SKM-1 (cell line): ENCODE data around the gene ARMCX5.

Source experiments
- DNase-seq: peaks from one replicate; lab custom pipeline; 2025; ENCODE audit not compliant: unreplicated experiment; lab: John Stamatoyannopoulos, UW

The ARMCX5 gene

GRCh38 chrX:102599084-102599950 lies at the start of gene ARMCX5:
Gene ARMCX5 (plus strand): TSS chrX:102599515. CDS start chrX:102602142, 2,627 bp downstream.
- DNase-seq = peak; percentile 44

- DNase-seq = no peak
Measured at GRCh38 chrX:102558607-102559006, 40.7 kb upstream of the ARMCX5 start.

DNA sequence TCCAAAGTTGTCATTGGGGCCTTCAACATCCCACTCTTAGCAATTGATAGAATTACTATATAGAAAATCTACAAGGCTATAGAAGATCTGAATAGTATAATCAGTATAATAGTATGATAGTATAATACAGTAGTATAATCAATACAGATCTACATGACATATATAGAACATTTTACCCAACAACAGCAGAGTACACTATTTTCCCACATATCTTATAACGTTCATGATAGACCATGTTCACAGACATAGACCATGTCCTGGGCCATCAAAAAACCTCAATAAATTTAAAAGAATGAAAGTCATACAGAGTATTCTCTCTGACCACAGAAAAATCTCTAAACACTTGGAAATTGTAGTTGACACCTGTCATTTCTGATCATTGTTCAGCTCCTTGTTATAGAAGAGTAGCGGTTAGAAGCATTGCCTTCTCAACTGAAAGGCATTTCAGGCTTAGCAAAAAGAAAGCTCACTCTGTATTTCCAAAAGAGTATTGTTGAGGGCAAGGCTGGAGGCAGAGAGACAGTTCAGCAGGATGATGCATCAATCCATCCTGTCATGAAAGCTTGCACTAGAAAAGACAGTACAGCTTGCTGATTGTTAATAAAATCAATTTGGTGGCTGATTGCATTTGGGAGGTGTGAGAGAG lies 38.8 kb upstream of the ARMCX5 start:
- DNase-seq = no peak

- DNase-seq = no peak
Measured at GRCh38 chrX:102580891-102581290, 18.4 kb upstream of the ARMCX5 start.

- no peak for DNase-seq
Measured at GRCh38 chrX:102593367-102593766, 5.9 kb upstream of the ARMCX5 start.

DNA sequence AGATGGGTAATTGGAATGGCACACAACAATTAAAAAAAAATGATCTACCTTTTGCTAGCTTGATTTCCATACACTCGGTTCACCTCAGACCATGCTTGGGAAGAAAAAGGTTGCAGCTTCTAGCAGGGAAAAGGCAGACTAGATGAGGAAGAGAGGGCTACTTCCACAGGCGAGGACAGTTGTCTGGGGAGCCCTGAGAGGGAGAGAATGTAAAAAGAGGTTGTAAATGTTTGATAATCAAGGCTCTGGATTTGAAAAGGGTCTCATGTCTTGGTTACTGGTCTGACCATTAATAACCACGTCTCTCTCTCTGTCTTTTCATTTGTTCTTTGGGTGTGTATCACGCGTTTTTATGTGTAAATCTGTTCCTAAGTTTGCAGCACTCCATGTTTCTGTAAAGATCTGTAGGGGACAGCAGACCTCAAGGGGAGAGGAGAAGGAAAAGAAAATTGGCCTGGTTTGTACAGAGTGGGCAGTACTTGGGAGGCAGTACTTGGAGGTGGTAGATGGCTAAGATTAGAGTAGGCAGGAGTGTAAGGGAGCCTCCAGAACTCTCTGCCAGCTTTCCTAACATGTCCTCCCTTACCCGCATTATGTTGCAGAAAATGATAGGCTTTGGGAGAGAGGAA lies 750 bp downstream of the ARMCX5 start:
- DNase-seq = no peak

GRCh38 chrX:102604327-102604726 lies 5.0 kb downstream of the ARMCX5 start:
- DNase-seq = no peak

- DNase-seq = no peak
Measured at GRCh38 chrX:102606115-102606514, 6.8 kb downstream of the ARMCX5 start.

GRCh38 chrX:102610905-102611304 lies 11.6 kb downstream of the ARMCX5 start:
- DNase-seq = no peak

DNA sequence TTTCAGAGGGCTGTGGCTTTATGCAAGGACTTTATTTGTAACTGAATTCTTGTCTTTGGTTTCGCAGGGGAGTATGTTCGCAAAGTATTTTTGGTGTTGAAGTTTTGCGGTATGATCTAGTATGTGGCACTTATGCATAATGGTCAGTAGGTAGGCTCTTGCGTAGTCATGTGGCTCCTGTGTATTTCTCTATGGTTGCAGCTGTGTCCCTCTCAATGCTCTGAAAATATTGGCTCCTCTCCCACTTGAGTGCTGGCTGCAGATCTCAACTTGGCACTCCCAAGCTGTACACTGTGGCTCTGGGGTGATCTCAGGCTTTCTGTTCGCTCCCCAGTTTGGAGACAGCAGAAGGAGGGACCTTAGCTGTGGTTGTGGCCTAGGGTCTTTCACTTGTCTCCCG lies 24.8 kb downstream of the ARMCX5 start:
- DNase-seq = no peak

GRCh38 chrX:102627640-102628039 lies 28.3 kb downstream of the ARMCX5 start:
- no peak for DNase-seq

DNA sequence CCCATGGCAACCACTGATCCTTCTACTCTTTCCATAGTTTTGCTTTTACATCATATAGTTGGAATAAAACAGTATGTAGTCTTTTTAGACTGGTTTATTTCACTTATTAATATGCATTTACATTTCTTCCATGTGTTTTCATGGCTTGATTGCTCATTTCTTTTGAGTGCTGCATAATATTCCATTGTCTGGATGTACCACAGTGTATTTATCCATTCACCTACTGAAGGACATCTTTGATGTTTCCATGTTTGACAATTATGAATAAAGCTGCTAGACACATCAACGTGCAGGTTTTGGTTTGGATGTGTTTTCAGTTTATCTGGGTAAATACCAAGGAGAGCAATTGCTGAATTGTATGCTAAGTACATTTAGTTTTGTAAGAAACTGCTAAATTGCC lies 38.2 kb downstream of the ARMCX5 start:
- DNase-seq = no peak

- DNase-seq = no peak
Measured at GRCh38 chrX:102650903-102651241, 51.6 kb downstream of the ARMCX5 start.

DNA sequence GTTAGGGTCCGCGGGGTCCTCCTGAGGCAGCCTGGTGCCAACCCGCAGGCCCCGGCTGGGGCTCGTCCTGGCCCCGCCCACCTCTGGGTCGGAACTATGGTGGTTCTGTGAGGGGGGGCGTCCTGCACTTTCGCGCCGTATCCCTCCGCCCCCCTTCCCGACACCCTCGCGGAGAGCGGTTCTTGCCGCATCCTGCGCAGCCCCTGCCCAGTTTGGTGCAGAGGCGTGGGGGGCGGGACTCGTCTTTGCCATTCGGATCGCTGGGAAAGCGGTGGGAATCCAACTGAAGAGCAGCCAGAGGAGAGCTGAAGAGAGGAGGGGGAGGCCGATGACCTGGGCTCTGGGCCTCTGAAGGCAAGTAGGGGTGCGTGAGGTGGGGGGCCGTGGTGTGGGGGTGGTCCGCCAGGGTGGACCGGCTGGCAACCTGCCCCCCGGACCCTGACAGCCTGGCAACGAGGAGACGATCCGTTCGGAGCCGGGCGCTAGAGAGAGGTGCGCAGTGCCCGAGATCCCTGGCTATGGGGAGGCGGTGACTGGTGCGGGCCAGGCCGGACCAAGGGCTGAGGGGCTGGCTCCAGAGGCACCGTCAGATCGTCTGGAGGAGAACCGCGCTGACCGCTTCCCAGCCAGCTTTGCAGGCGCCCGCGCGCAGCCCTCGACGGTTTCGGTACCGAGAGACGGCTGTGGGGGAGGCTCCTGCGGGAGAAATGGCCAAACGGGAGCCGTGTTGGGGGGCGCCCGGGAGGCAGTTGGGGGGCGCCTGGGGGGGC lies 52.1 kb downstream of the ARMCX5 start, which contains the start of gene GPRASP1:
GPRASP1 (plus strand) TSS at position 242 of the 770 bp plus-strand sequence. CDS start 2,431 bp downstream, outside the sequence.
- no peak for DNase-seq

- peak; percentile 36 for DNase-seq
Measured at GRCh38 chrX:102652031-102652688, 52.8 kb downstream of the ARMCX5 start.
